ENCODE results near the gene PCDH9. TPM values are rescaled to one million over a fixed set of nuclear protein-coding genes. Genes with fewer than 3 reads are reported as not detected.

PCDH9 gene
- total RNA-seq, 1 experiment from 2014 or later: 0.11 TPM

DNA sequence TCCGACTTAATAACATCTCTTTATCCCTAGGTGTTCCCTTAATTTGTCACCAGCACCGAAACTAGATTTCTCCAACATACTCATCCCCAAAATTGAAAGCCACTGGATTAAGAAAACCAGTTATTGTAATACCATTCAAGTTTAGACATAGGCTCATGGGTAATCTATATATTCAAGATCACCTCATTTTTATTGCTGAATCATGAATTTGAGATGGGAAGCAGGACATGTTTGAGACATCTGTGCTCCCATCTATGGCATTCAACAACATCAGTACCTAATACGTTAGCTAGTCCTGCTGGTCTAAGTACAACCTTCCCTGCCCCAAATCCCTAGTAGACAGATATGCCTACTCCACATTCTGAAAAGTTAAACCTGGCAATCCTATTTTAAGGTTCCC is 820.6 kb downstream of the PCDH9 start:
- no peaks in the 10 kb centered on the region for H3K27me3 ChIP-seq (replicated peaks; ENCODE audit: control insufficient read depth, insufficient read depth, low read length)
- no peaks in the 10 kb centered on the region for H3K36me3 Mint-ChIP-seq (ENCODE audit: insufficient read depth, unreplicated experiment)
- no peak for DNase-seq
- H3K27me3 Mint-ChIP-seq (ENCODE audit: insufficient read depth, unreplicated experiment): peaks cover 10% of the 10 kb centered on the region
- no peak overlapping the region for H3K4me3 Mint-ChIP-seq (ENCODE audit: unreplicated experiment)
- intact Hi-C loops (cut with micrococcal nuclease; ENCODE audit: unreplicated experiment): no loop called here
- no peaks in the 10 kb centered on the region for H3K4me1 Mint-ChIP-seq (ENCODE audit: low read depth, unreplicated experiment)
- ChIA-PET POLR2A (no interaction called here), CTCF (no interaction called here)
- no TSS peak for BruUV-seq (replicated peaks)
- H3K4me3 ChIP-seq (ENCODE audit: low read depth, low read length): no peak overlapping the region
- no peaks in the 10 kb centered on the region for H3K36me3 ChIP-seq (ENCODE audit: control insufficient read depth, insufficient read depth, low read length)
- H3K27ac Mint-ChIP-seq (ENCODE audit: unreplicated experiment): no peak overlapping the region
- no peaks in the 10 kb centered on the region for H3K4me1 ChIP-seq
- no peaks in the 10 kb centered on the region for H3K9me3 ChIP-seq
- TF ChIP-seq, protein P1, sequence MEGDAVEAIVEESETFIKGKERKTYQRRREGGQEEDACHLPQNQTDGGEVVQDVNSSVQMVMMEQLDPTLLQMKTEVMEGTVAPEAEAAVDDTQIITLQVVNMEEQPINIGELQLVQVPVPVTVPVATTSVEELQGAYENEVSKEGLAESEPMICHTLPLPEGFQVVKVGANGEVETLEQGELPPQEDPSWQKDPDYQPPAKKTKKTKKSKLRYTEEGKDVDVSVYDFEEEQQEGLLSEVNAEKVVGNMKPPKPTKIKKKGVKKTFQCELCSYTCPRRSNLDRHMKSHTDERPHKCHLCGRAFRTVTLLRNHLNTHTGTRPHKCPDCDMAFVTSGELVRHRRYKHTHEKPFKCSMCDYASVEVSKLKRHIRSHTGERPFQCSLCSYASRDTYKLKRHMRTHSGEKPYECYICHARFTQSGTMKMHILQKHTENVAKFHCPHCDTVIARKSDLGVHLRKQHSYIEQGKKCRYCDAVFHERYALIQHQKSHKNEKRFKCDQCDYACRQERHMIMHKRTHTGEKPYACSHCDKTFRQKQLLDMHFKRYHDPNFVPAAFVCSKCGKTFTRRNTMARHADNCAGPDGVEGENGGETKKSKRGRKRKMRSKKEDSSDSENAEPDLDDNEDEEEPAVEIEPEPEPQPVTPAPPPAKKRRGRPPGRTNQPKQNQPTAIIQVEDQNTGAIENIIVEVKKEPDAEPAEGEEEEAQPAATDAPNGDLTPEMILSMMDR (IDR thresholded peaks at IDR 0.05; ENCODE audit: insufficient read depth in 1 of 2, low read depth in 1 of 2, low read length in 1 of 2, severe bottlenecking in 1 of 2, unreplicated experiment in 1 of 2): no peak
- H3K9me3 Mint-ChIP-seq (ENCODE audit: unreplicated experiment): no peaks in the 10 kb centered on the region

- no TSS peak for BruUV-seq (replicated peaks)
- H3K9me3 Mint-ChIP-seq (ENCODE audit: unreplicated experiment): no peaks in the 10 kb centered on the region
- Histone ChIP-seq H3K4me3 (ENCODE audit: low read depth, low read length) (no peak overlapping the region), H3K36me3 (ENCODE audit: control insufficient read depth, insufficient read depth, low read length) (no peaks in the 10 kb centered on the region), H3K4me1 (no peaks in the 10 kb centered on the region), H3K9me3 (no peaks in the 10 kb centered on the region), H3K27me3 (replicated peaks; ENCODE audit: control insufficient read depth, insufficient read depth, low read length) (no peaks in the 10 kb centered on the region)
- H3K4me1 Mint-ChIP-seq (ENCODE audit: low read depth, unreplicated experiment): no peaks in the 10 kb centered on the region
- POLR2A ChIA-PET: no interaction called here
- DNase-seq: no peak
- intact Hi-C loops (cut with micrococcal nuclease; ENCODE audit: unreplicated experiment): no loop called here
- CTCF ChIA-PET: no interaction called here
- H3K36me3 Mint-ChIP-seq (ENCODE audit: insufficient read depth, unreplicated experiment): no peaks in the 10 kb centered on the region
- H3K27ac Mint-ChIP-seq (ENCODE audit: unreplicated experiment): no peak overlapping the region
- H3K27me3 Mint-ChIP-seq (ENCODE audit: insufficient read depth, unreplicated experiment): peaks cover 10% of the 10 kb centered on the region
- H3K4me3 Mint-ChIP-seq (ENCODE audit: unreplicated experiment): no peak overlapping the region
- TF ChIP-seq, protein P1 (IDR thresholded peaks at IDR 0.05; ENCODE audit: insufficient read depth in 1 of 2, low read depth in 1 of 2, low read length in 1 of 2, severe bottlenecking in 1 of 2, unreplicated experiment in 1 of 2): no peak
Measured at GRCh38 chr13:66407128-66407527, 823.0 kb downstream of the PCDH9 start.

DNA sequence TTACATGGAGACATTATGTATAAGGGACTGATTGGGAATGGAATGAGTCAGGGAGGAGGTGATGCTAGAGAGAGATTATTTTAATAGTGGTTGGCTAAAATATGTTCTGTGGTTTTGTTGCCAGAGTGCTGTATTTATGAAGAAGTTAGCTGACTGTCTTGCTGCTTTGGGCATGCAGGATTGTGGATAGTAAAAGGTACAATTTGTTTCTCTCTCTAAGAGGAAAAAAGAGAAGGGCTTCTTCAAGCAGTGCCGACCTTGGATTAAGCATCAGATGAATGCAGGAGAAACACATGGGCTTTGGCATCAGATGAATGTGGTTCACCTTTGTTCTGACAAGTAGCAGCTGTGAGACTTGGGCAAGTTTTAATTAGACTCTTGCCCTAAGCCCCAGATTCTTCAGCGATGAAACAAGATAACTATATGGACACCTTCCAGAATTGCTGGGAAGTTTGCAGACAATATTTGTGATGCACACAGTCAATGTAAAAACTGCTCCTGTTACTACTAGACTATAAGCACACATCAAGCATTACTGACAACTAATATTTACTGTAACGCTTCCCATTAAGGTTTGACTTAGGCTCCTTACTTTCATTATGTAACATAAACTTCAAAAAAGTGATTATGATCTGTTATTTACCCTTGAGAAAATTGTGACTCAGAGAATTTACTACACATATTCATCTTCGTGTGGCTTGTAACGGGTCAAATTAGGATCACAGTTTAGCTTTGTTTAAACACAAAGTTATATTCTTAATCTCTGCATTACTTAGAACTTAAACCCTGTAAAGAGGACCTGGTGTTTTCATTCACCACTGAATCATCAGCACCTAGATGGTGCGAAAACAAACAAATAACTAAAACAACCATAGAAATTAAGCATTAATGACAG is 824.0 kb downstream of the PCDH9 start:
- no TSS peak for BruUV-seq (replicated peaks)
- Mint-ChIP-seq H3K4me1 (ENCODE audit: low read depth, unreplicated experiment) (no peaks in the 10 kb centered on the region), H3K27ac (ENCODE audit: unreplicated experiment) (no peak overlapping the region), H3K27me3 (ENCODE audit: insufficient read depth, unreplicated experiment) (peaks cover 10% of the 10 kb centered on the region), H3K36me3 (ENCODE audit: insufficient read depth, unreplicated experiment) (no peaks in the 10 kb centered on the region), H3K9me3 (ENCODE audit: unreplicated experiment) (no peaks in the 10 kb centered on the region), H3K4me3 (ENCODE audit: unreplicated experiment) (no peak overlapping the region)
- POLR2A ChIA-PET: no interaction called here
- CTCF ChIA-PET: no interaction called here
- no peaks in the 10 kb centered on the region for H3K9me3 ChIP-seq
- H3K36me3 ChIP-seq (ENCODE audit: control insufficient read depth, insufficient read depth, low read length): no peaks in the 10 kb centered on the region
- no peaks in the 10 kb centered on the region for H3K4me1 ChIP-seq
- TF ChIP-seq, protein P1 (IDR thresholded peaks at IDR 0.05; ENCODE audit: insufficient read depth in 1 of 2, low read depth in 1 of 2, low read length in 1 of 2, severe bottlenecking in 1 of 2, unreplicated experiment in 1 of 2): no peak
- H3K27me3 ChIP-seq (replicated peaks; ENCODE audit: control insufficient read depth, insufficient read depth, low read length): no peaks in the 10 kb centered on the region
- intact Hi-C loops (cut with micrococcal nuclease; ENCODE audit: unreplicated experiment): no loop called here
- DNase-seq: no peak
- H3K4me3 ChIP-seq (ENCODE audit: low read depth, low read length): no peak overlapping the region

All from Caco-2 (cell line).